ENCODE data around the gene MACO1.

MACO1 gene

GRCh38 chr1:25524568-25525360 is 94.1 kb downstream of the MACO1 start:
- DNase-seq (ENCODE audit: low read depth in 2 of 2), result no peak

DNA sequence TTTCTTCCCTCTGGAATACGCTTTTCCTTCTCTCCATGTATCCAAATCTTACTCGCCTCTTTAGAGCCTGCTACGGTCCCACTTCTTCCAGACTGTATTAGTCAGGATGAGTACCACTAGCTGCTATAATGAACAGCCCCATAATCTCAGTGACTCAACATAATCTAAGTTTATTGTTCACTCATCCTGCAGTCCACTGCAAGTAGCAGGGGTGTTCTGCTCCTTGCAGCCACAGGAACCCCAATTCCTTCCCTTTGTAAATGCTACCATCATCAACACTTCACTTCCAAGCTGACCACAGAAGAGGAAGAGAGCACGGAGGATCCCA is 94.6 kb downstream of the MACO1 start:
- no peak for DNase-seq (ENCODE audit: low read depth in 2 of 2)

- no peak for DNase-seq (ENCODE audit: low read depth in 2 of 2)
Measured at GRCh38 chr1:25526753-25527152, 96.1 kb downstream of the MACO1 start.

DNA sequence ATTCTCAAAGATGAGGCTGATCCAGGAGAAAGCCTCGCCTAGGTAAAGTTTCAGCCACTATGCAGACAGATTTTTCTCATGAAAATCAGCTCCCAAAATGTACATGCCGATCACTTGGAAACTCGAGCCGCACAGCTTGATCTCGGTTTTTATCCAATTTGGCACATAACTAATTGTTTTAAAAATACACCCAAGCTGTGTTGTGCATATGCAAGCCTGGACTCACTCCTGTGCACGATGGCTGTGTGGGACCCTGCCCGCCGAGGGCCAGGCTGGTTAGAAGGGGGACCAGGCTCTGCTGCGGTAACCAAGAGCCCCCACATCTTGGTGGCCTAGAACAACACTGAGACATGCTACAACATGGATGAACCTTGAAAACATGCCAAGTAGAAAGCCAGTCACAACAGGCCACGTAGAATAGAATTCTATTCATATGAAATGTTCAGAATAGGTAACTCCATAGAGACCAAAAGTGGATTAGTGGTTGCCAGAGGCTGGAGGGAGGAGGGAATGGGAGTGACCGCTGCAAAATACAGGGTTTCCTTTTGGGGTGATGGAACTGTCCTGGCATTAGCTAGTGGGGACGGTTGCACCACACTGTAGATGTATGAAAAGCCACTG is 96.6 kb downstream of the MACO1 start:
- no peak for DNase-seq (ENCODE audit: low read depth in 2 of 2)

DNA sequence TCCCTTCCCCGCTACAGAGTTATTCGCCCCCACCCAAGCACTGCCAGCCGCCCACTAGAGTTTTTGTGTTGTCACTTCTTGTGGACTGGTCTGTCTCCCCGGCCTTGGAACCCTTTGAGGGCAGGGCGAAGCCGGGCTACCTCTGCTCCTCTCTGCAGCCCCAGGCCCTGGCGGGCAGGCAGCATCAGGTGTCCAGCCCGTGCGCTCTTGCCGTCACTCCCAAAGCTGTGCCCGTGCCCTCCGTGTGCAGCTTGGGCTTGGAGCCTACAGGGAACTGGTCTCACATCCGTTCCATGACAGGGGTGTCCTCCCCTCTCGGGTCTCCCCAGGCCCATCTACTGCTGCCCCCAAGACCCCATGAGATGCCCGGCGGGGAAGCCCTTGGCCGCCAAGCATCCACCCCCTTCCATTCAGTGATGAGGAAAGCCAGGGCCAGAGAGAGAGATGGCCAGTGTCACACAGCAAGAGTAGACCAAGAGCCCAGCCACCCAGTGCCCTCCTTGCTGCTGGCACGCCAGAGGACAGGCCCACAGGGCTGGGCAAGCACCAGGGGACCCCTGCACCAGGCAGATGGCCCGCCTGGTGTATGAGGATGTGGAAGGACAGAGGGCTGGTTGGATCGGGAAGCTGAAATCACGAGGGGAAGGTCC is 97.4 kb downstream of the MACO1 start:
- no peak for DNase-seq (ENCODE audit: low read depth in 2 of 2)

DNA sequence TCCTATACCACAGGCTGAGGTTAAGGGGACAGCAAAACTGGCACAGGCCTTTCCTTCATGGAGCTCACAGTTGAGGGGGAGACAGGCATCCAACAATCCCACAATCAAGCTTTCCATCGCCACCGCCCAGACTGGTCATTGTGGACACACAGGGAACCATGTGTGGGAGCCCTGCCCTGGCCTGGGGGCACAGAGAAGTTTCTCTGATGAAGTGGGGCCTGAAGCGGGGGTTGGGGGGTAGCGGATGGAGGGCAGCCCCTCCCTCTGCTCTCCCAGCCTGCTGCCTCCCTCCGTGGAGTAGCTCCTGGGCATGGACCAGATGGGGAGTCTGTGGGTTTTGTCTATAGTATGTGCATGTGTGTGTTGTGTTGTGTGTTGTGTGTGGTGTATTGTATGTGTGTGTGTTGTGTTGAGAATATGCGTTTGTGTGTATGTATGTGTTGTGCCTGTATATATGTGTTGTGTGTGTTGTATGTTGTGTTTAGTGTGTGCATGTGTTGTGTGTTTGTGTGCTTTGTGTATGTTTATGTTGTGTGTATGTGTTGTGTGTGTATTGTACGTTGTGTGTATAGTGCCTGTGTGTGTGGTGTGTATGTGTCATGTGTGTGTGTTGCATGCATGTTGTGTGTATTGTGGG is 98.3 kb downstream of the MACO1 start:
- DNase-seq (ENCODE audit: low read depth in 2 of 2), result no peak

DNA sequence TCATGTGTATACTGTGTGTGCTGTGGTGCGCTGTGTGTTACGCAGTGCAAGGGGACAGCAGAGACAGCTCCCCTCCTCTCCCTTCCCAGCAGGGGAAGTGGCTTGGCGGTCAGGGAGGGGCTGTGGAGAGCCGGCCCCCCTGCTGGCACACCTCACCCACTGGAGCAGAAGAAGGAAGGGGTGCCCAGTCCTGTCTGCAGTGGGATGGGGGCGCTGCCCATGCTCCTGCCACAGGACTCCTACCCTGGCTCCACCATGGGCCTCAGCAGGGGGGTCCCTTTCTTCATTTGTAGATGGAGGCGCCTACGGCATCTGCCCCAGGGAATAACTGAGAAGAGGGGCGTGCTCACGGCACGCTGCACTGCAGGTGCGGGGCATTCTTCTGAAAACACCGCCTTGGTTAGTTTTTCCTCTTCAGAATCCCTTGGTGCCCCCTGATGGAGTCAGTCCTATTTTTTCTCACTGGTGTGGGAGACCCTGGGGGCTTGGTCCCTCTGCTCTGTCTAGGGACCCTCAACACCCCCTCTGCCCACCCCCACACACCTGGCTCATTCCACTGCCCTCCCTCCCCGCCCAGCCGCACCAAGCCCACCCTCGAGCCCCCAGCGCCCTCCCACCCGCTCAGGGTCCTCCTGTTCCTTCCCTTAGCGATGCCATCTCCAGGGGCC is 99.0 kb downstream of the MACO1 start:
- no peak for DNase-seq (ENCODE audit: low read depth in 2 of 2)

DNA sequence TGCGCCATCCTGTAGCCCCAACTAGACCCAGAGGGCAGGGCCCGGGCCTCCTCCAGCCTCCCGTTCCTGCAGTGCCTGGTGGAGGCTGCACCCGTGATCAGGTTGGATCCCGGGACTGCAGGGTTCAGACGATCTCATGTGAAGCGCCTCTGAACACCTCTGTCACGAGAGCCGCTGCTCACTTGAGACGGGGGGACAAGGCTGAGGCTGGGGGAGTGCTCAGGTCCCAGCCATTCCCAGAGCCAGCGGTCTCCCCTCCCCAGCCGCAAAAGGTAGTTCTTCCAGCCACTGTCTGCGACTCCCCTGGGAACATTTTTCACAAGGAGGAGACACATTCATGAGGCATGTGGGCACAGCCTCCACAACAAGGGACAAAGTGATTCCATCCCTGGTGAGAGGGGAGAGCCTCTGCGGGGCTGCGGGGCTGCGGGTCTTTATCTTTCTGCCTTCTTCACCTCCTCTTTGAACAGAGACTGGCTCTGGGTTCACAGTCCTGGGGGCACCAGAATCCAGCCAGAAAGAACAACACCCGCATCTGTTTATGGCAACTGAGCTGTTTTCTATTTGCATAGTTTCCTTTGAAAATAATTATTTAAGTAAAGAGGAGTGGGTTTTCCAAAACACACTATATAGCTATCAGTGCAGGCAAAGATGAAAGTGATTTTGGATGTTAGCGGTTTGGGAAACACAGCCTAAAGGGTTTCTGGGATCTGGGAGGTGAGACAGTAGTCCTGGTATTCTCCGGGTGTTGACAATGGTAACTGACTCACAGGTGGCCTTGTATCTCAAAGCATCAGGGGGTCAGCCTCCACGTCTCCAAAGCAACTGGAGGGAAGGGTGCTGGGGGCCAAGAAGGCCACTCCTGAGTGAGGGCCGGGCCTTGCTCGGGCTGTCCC is 99.7 kb downstream of the MACO1 start:
- no peak for DNase-seq (ENCODE audit: low read depth in 2 of 2)

GRCh38 chr1:25531082-25531461 is 100.4 kb downstream of the MACO1 start:
- DNase-seq (ENCODE audit: low read depth in 2 of 2), result no peak

DNA sequence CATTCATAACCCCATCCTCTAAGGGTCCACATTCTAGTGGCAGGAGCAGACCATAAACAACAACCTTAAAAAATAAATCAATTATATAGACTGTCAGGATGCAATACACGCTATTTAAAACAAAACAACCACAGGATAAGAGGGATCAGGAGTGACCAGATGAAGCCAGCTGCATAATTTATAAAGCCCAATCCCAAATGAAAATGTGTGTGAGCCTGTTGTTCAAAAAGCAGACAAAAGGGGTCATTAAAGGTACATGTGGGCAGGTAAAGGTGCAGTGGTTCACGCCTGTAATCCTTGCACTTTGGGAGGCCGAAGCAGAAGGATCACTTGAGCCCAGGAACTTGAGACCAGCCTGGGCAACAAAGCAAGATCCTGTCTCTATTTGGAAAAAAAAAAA is 102.3 kb downstream of the MACO1 start:
- no peak for DNase-seq (ENCODE audit: low read depth in 2 of 2)

- DNase-seq (ENCODE audit: low read depth in 2 of 2), result no peak
Measured at GRCh38 chr1:25533775-25534409, 103.2 kb downstream of the MACO1 start.

- no peak for DNase-seq (ENCODE audit: low read depth in 2 of 2)
Measured at GRCh38 chr1:25534410-25534788, 103.7 kb downstream of the MACO1 start.

DNA sequence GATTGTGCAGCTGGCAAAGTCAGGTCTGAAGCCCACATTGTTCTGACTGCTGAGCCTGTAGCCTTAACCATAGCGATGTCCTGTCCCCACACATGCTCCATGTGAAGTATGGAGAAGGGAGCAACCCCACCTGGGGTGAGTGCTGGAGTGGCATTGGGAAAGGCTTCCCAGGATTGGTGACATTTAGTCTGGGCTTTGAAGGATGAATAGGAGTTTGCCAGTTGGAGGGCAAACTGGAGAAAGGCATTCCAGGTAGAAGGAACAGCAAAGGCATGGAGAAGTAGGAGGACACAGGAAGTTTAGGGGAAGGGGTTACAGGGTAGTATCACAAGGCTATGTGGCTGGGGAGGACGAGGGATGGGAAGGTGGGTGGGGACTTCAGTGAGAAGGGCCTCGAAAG is 105.4 kb downstream of the MACO1 start:
- DNase-seq (ENCODE audit: low read depth in 2 of 2), result no peak

GRCh38 chr1:25537153-25537831 is 106.6 kb downstream of the MACO1 start:
- DNase-seq (ENCODE audit: low read depth in 2 of 2), result no peak

DNA sequence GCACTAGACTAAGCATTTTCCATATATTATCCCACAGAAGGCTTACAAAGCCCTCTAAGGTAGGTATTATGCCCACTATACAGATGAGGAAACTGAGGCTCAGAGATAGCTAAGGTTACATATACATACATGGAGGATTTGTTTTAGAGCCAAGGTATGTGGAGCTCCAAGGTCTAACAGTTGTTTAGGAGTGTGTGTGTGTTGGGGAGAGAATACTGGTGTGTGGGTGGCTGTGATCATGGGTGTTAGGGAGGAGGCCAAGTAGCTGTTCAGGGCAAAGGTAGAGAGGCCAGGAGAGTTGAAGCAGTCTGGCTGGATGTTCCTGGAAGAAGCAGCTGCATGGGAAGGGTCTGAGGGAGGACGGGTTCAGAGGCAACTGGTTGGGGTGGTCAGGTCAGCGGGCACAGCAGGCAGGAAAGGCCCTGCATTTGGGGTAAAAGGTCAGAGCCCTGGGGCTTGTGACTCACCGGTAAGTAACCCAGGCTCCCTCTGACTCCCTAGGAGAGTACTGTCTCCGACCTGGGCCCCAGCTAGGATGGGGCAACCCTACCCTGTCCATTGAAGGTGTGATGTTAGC is 107.6 kb downstream of the MACO1 start:
- DNase-seq (ENCODE audit: low read depth in 2 of 2), result no peak

GRCh38 chr1:25540750-25541342 is 110.1 kb downstream of the MACO1 start:
- no peak for DNase-seq (ENCODE audit: low read depth in 2 of 2)

DNA sequence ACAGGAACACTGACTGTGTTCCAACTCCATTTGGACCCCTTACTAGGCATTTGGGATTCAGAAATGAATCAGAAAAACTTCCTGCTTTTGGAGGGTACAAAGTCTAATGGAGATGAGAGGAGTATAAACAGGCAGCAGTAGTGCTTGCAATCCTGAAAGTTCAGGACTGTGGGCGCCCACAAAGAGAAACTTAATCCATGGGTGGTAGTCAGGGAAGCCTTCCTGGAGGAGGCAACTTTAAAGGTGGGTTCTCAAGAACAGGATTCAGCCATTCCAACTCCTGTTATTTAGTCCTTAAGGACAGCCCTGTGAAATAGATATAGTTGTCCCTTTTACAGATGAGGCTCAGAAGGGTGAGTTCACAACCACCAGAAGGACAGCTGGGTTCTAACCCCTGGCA is 110.7 kb downstream of the MACO1 start:
- no peak for DNase-seq (ENCODE audit: low read depth in 2 of 2)

DNA sequence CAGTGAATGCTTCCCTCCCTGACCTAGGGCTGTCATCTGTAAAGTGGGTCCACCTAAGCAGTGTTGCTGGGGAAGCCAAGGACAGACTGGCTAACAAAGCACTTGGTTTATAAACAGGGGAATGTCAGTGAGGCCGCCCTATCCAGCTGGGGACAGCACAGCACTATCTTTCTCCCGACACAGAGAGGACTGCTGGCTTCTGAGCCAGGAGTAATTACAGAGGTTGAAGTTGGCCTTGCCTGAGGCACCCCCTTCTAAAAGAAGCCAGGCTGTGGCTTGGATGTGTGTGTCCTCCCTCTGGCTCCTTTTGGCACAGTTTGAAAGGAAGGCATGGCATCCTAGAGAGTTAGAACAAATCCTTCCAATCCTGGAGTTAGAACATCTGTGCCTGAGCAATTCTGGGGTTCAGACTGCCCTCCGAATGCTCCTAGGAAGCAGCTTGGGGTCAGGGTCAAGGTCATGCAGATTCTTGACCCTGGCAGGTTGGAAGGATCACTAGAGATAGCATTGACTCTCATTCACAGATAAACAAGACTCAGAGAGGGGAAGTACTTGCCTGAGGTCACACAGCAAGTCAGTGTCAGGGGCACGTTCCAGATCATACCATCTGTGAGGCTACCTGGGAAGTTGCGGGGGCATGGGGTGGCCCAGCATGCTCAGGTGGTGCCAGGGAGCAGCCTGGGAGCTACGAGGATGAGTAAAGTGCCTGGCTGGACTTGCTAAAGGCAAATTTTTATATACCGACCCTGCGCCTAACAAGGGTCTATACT is 111.4 kb downstream of the MACO1 start:
- DNase-seq (ENCODE audit: low read depth in 2 of 2), result no peak

DNA sequence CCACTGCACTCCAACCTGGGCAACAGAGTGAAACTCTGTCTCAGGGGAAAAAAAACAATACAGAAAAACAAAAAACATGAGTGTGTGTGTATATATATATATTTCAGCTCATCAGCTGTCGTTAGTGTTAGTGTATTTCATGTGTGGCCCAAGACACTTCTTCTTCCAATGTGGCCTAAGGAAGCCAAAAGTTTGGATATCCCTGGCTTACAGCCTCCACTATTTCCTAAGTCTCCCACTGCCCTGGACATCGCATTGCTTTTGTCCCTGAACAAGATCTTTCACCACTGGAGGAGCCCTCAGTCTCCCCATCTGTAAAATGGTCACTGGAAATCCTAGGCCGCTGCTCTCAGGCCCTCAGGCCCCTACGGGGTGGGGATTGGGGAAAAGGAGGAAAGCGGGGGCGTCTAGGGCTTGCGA is 112.3 kb downstream of the MACO1 start:
- no peak for DNase-seq (ENCODE audit: low read depth in 2 of 2)

All from stimulated activated CD8-positive, alpha-beta memory T cell treated with anti-CD3 and anti-CD28 coated beads, Interleukin-7, amount 100 ng/mL, for 4 hours (primary cell).